LNCaP clone FGC (cell line): ENCODE data around the gene PPM1L.

Source experiments
- DNase-seq: peaks from one replicate; pipeline ENCODE4 v3.0.0-alpha.2; 2011; ENCODE audit warnings: low read depth
- H3K4me3 ChIP-seq: 2 replicates; pipeline ENCODE4 v1.5.1; 2011; ENCODE audit warnings: mild to moderate bottlenecking, low read depth, low read length, control low read depth
- CTCF ChIP-seq: IDR thresholded peaks from 2 replicates; pipeline ENCODE4 v1.5.1; 2012; ENCODE audit warnings: mild to moderate bottlenecking; ENCODE audit not compliant: control insufficient read depth, insufficient read depth; ENCODE audit errors: extremely low read depth

Gene PPM1L

DNA sequence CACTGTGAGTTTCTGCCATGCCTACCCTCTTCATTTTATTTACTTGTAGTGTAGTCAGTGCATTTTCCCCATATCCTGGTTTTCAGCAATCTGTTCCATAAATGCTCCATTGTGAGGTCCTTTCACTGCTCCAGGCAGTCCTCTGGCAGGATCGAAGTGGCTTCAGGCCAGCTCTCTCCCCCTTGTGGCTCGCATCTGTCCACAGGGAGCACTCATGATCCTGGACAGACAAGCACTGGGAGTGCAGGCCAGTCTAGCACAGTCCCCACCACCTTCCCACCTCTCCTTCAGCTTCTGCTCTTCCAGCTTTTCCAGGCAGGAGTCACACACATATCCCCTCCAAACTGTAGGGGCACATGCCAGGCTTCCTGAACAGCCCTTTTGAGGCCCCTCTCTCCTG lies 173.6 kb downstream of the PPM1L start:
- 0 out of 2 replicates have a peak, but pooled peaks have one; percentile 6 for TF ChIP-seq CTCF
- H3K4me3 ChIP-seq, result no peak overlapping the region
- DNase-seq, result no peak

DNA sequence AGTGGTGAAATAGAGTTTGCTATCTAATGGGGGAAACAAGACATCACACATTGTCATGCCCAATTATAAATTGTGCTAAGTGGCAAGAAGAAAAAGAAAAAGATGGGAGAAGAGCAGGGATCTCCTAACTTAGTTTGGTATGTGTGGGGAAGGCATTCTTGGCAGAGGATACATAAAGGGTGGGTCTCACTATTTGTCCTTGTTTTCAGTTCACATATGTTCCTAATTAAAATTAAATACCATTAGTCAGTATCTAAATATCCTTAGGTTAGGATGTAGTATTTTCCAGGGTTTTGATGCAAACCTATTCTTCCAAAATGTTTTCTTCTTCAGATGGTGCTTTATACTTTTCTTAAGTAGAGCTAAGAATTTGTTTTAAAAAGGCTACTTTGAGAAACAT lies 175.4 kb downstream of the PPM1L start:
- no peak for DNase-seq
- no peak for TF ChIP-seq CTCF
- H3K4me3 ChIP-seq, result no peak overlapping the region

GRCh38 chr3:160935413-160936095 lies 179.5 kb downstream of the PPM1L start:
- no peak for DNase-seq
- no peak for TF ChIP-seq CTCF
- H3K4me3 ChIP-seq, result no peak overlapping the region

- DNase-seq, result peak; percentile 56
- H3K4me3 ChIP-seq, result no peak overlapping the region
- TF ChIP-seq CTCF, result peak; percentile 78
Measured at GRCh38 chr3:160941885-160942494, 186.0 kb downstream of the PPM1L start.

GRCh38 chr3:160943996-160944395 lies 188.0 kb downstream of the PPM1L start:
- no peak for DNase-seq
- TF ChIP-seq CTCF, result no peak
- no peak overlapping the region for H3K4me3 ChIP-seq

- TF ChIP-seq CTCF, result no peak
- no peak for DNase-seq
- H3K4me3 ChIP-seq, result no peak overlapping the region
Measured at GRCh38 chr3:160945336-160945735, 189.3 kb downstream of the PPM1L start.

- no peak overlapping the region for H3K4me3 ChIP-seq
- no peak for DNase-seq
- TF ChIP-seq CTCF, result no peak
Measured at GRCh38 chr3:160948273-160948672, 192.2 kb downstream of the PPM1L start.
